NCI-H82 treated with DMSO at 0.1 percent for 48 hours (cell line): ENCODE results near the gene LAMTOR4.
A peak's percentile ranks its signal among the peaks of the same experiment; 100 is the strongest.

ENCODE experiments used
- DNase-seq: peaks from one replicate; lab custom pipeline; 2025; ENCODE audit not compliant: unreplicated experiment; lab: John Stamatoyannopoulos, UW

Gene LAMTOR4

DNA sequence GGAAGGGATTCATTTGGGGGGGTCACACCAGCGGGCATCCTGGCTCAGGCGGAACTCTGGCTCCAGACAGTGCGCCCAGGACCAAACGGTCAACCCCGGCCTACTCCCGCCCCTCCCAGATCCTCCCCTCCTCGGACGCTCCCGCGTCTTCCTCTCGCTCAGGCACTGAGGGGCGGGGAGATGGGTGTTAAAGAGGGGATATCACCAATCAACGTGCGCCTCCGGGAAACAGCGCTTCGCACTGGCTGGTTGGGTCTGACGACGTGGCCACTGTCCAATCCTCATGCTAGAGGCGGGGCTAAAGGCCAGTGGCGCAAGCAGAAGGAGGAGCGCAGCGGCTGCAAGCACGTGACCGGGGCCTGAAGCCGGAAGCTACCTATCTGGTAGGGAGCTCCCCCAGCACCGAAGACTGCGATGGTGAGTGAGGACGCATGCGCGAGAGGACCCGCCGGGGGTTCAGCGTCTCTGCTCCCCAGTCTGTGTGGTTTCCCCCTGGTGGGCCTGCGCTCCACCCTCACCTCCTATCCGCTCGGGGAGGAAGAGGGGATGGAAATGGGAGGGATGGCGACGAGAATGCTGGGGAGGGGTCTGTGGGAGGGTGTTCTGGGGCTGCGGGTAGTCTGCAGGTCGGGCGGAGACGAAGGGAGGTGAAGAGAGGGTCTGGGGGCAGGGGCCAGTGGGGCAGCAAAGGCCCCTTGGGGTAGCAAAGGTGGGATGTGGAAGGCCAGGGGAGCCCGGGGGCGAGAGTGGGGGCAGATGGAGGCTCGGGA, at the start of gene LAMTOR4:
LAMTOR4 (plus strand) TSS at position 360 of the 770 bp plus-strand sequence; CDS start at position 415, 55 bp downstream.
- peak; percentile 98 for DNase-seq

DNA sequence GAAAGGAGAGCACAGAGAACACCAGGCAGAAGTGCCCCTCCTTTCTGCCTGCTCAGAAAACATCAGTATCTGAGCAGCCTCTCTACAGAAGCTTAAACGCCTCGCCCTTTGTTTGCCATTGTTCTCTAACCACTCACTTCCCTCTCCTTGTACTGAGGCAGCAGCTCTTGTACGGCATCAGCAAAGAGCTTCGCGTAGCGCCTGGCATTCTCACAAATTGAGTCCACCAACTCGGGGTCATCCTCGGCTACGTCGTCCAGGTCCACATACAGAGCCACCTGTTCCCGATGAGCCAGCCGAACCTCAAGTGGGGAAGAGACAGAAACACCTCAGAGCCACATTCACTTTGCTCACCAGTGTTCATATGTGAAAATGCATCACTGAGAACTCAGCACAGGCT, 49.3 kb upstream of the LAMTOR4 start:
- DNase-seq, result no peak

DNA sequence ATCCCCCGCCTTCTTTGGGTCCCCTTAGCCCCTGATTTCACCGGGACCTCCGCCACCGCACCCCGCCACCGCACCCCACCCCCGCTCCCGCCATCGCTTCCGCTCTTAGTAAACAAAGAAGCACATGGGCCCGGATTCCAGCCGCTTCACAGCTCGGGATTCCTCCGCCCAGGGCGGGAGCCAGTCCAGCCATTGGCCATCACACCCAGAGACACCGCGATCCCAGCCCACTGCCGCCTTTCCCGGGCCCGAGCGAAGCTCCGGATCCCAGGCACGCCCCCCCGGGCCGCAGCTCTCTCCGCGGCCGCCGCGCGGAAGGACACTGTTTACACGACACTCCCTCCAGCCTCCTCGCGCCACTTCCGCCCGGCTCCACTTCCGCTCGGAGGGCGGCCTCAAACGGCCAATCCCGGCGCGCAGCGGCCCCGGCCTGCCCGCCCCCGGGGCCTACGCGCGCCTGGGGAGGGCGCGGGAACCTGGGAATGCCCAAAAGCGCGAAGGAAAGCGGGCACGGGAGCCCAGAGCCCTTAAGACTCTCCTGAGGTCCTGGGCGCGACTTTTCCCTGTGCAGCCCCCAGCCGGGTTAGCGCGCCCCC, 48.2 kb upstream of the LAMTOR4 start:
- peak; percentile 63 for DNase-seq

DNA sequence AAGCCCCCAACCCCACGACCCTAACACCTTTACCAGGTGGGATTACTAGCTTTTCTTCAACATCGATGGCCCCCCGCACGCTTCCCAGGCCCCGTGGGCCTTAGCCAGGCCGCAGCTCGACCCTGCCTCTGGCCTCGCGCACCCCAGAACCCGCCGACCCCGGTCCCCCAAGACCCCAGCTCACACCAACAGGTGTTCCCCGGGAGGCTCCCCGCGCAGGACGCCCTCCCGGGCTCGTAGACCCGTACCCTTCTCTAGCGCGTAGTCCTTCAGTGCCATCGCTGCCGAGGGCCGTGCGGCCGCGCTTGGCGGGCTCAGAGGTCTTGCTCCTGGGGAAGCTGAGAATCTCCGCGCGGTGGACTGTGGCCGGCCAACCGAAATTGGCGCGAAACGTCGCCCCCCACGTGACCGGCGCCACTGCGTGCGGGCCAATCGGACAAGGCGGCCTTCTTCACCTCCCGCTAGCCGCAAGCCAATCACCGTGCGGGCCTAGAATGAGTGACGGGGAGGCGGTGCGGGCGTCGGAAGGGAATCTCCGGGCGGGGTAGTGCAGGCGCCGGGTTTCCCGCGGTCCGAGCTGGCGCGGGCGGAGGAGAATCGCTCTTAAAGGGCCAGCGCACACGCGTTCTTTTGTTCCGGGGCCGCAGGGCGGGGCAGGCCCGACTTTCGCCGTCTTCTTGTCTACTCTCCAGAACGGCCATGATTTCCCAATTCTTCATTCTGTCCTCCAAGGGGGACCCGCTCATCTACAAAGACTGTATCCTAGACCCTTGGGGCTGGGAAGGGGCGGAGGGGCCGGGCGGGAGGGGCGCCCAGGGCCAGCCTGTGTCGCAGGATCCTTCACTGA, 47.5 kb upstream of the LAMTOR4 start, which contains the start of the genes AP4M1 and MCM7:
AP4M1 (plus strand) TSS at position 628 of the 847 bp plus-strand sequence; CDS start at position 700, 72 bp downstream.
MCM7 (minus strand) TSS at position 382 of the 847 bp plus-strand sequence; CDS start at position 279, 103 bp downstream.
- peak; percentile 96 for DNase-seq

- DNase-seq, result no peak
Observed at GRCh38 chr7:100102950-100103840, 45.5 kb upstream of the LAMTOR4 start.

- no peak for DNase-seq
Observed at GRCh38 chr7:100105534-100105933, 43.2 kb upstream of the LAMTOR4 start.

GRCh38 chr7:100106633-100107032, 42.1 kb upstream of the LAMTOR4 start:
- no peak for DNase-seq

DNA sequence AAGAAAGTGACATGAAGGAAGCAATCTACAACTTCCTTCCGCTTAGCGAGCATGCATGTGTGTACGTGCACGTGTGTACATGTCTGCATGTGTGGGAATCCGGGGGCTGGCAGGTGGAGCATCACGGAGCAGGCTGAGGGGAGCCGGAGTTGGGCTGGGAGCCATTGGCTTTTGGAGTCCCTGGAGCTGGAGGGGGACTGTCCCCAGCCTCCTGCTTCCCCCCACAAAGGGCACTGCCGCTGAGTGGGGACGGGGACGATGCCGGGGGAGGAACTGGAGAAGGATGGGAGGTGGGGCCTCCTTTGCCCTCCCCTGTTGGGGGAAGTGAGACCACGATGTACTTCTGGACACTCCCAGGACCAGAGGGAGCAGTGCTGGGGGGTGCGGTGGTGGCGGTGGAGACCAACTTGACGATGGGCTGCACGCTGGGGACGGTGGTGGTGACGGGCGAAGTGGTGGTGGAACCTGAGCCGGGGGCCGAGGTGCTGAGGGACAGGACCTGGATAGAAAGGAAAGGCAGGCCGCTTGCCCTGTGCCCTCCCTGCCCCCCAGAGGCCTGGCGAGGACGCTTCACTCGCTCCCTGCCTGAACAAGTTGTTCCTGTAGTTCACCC, 41.5 kb upstream of the LAMTOR4 start:
- no peak for DNase-seq

GRCh38 chr7:100107890-100108289, 40.8 kb upstream of the LAMTOR4 start:
- DNase-seq, result no peak

DNA sequence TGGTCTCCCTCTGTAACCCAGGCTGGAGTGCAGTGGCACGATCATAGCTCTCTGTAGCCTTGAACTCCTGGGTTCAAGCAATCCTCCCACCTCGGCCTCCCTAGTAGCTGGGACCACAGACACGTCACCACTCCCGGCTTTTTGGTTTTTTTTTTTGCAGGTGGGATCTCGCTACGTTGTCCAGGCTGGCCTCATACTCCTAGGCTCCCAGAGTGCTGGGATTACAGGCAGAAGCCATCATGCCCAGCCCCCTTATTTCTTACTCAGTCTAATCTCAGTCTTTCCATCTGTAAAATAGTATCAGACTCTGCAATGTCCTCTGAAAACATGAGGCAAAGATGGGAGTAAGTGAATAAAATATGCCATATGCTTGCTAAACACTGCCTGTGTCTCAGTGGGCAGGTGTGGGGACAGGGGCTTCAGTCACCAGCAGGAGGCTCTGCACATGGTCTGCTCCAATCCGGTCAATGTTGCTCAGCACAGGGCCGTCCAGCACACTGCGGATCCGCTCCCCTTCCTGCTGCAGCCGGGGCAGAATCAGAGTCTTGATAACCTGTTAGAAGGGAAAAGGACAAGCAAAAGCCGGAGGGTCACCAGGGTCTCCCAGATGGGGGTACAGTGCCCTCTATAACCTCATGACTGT, 39.1 kb upstream of the LAMTOR4 start:
- DNase-seq, result no peak

- DNase-seq, result no peak
Observed at GRCh38 chr7:100111156-100111555, 37.6 kb upstream of the LAMTOR4 start.

- no peak for DNase-seq
Observed at GRCh38 chr7:100111914-100112313, 36.8 kb upstream of the LAMTOR4 start.

GRCh38 chr7:100115026-100115425, 33.7 kb upstream of the LAMTOR4 start:
- no peak for DNase-seq

DNA sequence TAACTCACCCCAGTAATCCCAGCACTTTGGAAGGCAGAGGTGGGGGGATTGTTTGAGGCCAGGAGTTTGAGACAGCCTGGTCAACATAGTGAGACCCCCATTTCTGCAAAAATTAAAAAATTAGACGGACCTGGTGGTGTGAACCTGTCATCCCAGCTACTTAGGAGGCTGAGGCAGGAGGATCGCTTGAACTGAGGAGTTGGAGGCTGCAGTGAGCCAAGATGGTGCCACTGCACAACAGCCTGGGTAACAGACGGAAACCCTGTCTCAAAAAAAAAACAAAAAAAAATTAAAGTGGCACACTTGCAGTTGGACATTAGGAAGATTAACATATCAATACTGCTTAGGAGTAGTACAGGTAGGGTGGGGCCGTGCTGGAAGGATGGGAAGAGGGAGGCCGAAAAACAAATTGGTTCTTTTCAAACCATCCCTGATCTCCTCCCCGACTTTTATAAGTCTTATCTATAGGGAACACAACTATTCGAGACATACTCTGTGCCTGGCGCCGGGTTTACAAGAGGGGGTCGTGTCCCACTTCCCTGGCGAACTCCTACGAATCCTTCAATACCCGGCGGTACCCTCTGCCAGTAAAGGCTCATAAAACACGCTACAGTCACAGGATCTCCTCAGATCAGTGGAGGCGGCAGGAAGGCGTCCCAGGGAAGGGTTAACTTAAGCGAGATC, 30.2 kb upstream of the LAMTOR4 start:
- DNase-seq, result no peak

DNA sequence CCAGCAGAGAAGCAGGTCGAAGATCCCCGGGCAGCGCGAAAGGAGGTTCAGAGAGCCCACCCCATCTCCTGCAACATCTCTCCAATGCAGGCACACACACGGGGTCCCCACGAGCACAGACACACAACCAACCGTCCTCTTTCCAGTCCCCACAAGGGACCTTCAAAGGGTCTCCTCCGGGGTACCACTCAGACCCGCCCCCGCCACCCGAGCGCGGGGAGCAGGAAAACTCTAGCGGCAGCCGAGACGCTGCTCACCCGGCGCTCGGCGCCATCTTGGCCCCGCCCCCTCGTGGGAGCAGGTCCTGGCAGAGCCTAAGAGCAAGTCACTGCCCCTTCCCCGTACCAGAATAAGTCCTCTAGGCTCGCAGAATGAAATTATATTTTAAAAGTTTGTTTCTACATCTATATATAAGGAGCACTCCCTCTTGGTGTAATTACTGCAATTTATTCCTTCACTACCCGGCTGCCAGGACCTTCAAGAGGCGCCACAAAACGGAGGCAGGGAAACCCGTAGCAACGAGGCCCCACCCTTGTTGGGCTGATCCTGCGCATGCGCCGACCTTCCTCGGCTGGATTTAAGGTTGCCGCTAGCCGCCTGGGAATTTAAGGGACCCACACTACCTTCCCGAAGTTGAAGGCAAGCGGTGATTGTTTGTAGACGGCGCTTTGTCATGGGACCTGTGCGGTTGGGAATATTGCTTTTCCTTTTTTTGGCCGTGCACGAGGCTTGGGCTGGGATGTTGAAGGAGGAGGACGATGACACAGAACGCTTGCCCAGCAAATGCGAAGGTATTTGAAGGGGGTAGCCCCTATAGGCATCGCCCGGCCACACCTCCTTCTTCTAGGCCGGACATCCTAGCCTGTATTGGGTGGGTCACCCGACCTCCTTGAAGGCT, 29.4 kb upstream of the LAMTOR4 start, which contains the start of the genes CNPY4 and TAF6:
CNPY4 (plus strand) TSS at position 563 of the 898 bp plus-strand sequence; CDS start at position 674, 111 bp downstream.
TAF6 (minus strand) TSS at position 287 of the 898 bp plus-strand sequence. CDS start 5,149 bp downstream, outside the sequence.
- peak; percentile 87 for DNase-seq

DNA sequence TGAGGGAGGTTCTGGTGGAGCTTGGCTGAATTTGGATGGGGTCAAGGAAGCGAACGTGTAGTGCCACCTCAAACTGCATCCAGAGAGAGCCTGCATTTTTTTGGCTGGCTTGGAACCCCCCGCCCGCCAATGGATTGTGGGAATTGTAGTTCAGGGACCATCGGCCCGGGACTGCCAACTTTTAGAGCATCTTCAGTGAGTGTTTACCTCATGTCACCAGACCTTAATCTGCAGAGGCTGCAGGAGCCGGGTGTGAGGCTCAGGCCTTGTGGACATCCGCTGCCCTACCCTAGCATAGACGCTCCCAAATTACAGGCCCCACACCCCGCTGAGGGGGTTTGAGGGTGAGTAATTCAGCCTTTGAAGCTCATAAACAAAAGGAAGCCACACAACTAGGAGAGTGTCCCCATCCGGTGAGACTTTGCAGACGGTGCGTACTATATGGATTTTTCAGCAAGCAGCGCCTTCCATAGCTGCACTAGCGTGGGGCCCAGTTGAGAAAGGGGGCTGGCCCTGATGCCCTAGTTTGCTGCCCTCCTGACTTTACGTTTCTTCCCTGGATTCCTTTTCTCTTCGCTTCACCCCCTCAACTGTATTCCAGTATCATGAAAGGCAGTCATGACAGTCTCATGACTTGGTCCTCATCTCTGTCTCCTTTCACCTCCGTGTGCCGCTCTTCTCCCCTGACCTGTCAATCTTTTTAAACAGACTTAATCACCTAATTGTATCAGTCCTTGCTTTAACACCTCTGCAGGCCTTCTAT, 28.6 kb upstream of the LAMTOR4 start:
- DNase-seq, result peak; percentile 28

DNA sequence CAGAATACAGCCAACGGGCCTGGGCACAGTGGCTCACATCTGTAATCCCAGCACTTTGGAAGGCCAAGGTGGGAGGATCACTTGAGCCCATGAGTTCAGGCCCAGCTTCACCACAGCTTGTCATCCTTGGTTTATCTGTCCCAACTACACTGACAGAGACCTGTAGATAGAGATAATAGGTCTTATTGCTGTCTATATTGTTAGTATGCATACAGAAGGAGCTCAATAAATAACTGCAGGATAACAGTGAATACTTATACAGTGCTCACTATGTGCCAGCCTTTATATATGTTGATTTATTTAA, 28.0 kb upstream of the LAMTOR4 start:
- no peak for DNase-seq
